Lower lobe of right lung (tissue), 2 donors: Measurements from ENCODE around the gene ACSL3. TPM values are rescaled to one million over a fixed set of nuclear protein-coding genes. Genes with fewer than 3 reads are reported as not detected.

Experiments
- ATAC-seq, 2 donors: fragments of 200-7000 bp; cut with Tn5 transposase; one replicate each; pipeline ENCODE4 v1.9.1; 2020 to 2022; ENCODE audit warnings: mild to moderate bottlenecking in 2 of 2, moderate library complexity in 2 of 2
- DNase-seq: peaks from one replicate; pipeline ENCODE4 v3.0.0-alpha.2; 2020
- H3K27ac ChIP-seq: fragments of 200-600 bp; one replicate; pipeline ENCODE4 v1.8.0; 2022
- H3K27me3 ChIP-seq: fragments of 200-600 bp; one replicate; pipeline ENCODE4 v1.8.0; 2022; ENCODE audit warnings: low read depth
- H3K36me3 ChIP-seq: fragments of 200-600 bp; one replicate; pipeline ENCODE4 v1.8.0; 2022; ENCODE audit warnings: mild to moderate bottlenecking
- H3K4me1 ChIP-seq: fragments of 200-600 bp; one replicate; pipeline ENCODE4 v1.8.0; 2022
- H3K4me3 ChIP-seq: fragments of 200-600 bp; one replicate; pipeline ENCODE4 v1.8.0; 2022; ENCODE audit warnings: mild to moderate bottlenecking
- H3K9me3 ChIP-seq: fragments of 200-600 bp; one replicate; pipeline ENCODE4 v1.8.0; 2022
- intact Hi-C: fragments of 100-400 bp; cut with DNase I; formaldehyde crosslinking; loops from one replicate; pipeline ENCODE4 v1.11.0; 2022
- total RNA-seq: library from RNA; stranded (reverse); fragmentation: NEBNext Ultra II Directional; extraction: Animal tissue kit (Norgen Biotek cat#: 25700); gene quantifications from one replicate; pipeline ENCODE4 v1.2.1, GENCODE V29; 2021
- TF ChIP-seq, protein P1 (sequence below): fragments of 200-600 bp; IDR thresholded peaks from one replicate; pipeline ENCODE4 v1.8.0; 2022; ENCODE audit warnings: antibody characterized with exemption, mild to moderate bottlenecking
- donor health status: DM: no; HTN: yes; CAD: no; lungs with severe emphysema.

Gene ACSL3
- total RNA-seq, 1 donor from 2014 or later, result 74.2 TPM

DNA sequence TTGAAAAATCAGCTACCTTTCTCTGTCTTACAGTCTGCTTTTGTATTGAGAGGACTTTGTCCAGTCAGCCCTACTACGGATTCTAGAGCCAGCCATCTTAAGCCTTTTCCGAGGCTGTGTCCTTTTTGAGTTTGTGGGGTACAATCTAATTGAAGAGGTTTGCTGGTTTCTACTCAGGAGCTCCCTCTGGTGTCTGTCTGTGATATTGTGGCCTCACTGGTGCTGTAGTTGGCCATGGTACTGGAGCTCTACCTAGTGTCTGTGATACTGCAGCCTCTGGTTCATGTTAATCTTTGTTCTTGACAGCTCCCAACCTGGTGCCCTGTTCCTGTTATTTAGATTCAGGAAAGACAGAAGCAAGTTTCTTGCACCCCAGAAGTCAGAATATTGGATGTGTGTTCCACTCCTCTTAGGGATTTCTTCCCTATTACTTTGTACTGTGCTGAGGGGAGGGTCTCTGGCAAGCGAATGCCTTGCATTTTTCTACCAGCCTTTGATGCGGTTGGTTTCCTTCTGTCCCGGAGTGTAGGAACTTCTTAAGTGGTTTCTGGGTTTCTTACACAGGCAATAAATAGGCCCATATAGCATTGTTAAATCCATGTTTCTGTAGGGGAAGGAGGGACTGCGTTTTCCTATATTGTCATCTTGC is 78.5 kb downstream of the ACSL3 start:
- Histone ChIP-seq H3K27ac (no peak overlapping the region), H3K4me3 (no peak overlapping the region), H3K4me1 (no peaks in the 10 kb centered on the region), H3K9me3 (peaks cover 15% of the 10 kb centered on the region), H3K36me3 (peaks cover 47% of the 10 kb centered on the region), H3K27me3 (no peaks in the 10 kb centered on the region)
- DNase-seq (no peak), ATAC-seq (peak; percentile 81 to 84)
- TF ChIP-seq, protein P1, sequence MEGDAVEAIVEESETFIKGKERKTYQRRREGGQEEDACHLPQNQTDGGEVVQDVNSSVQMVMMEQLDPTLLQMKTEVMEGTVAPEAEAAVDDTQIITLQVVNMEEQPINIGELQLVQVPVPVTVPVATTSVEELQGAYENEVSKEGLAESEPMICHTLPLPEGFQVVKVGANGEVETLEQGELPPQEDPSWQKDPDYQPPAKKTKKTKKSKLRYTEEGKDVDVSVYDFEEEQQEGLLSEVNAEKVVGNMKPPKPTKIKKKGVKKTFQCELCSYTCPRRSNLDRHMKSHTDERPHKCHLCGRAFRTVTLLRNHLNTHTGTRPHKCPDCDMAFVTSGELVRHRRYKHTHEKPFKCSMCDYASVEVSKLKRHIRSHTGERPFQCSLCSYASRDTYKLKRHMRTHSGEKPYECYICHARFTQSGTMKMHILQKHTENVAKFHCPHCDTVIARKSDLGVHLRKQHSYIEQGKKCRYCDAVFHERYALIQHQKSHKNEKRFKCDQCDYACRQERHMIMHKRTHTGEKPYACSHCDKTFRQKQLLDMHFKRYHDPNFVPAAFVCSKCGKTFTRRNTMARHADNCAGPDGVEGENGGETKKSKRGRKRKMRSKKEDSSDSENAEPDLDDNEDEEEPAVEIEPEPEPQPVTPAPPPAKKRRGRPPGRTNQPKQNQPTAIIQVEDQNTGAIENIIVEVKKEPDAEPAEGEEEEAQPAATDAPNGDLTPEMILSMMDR, result peak; percentile 70
- intact Hi-C loops, result no loop called here

DNA sequence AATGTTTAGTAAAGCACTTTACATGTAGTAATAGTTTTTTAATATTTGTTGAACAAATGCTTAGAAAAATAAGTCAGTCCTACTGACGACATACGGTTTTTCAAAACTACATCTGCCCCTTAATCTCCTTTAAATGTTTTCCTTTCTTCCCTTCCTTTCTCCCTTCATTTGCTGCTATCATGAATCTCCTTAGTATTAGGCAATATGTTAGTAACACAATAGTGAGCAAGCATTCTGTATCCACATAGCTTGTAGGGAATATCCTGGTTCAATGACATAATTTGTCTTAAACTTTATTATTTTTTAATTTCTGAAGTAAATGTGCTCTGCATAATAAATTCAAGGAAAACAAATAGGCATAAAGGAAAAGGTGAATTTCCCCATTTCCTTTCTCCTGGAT is 79.1 kb downstream of the ACSL3 start:
- DNase-seq (no peak), ATAC-seq (no peak)
- H3K9me3 ChIP-seq, result peaks cover 15% of the 10 kb centered on the region
- no peaks in the 10 kb centered on the region for H3K4me1 ChIP-seq
- TF ChIP-seq, protein P1, result no peak
- intact Hi-C loops, result no loop called here
- no peak overlapping the region for H3K27ac ChIP-seq
- peaks cover 41% of the 10 kb centered on the region for H3K36me3 ChIP-seq
- H3K27me3 ChIP-seq, result no peaks in the 10 kb centered on the region
- no peak overlapping the region for H3K4me3 ChIP-seq

DNA sequence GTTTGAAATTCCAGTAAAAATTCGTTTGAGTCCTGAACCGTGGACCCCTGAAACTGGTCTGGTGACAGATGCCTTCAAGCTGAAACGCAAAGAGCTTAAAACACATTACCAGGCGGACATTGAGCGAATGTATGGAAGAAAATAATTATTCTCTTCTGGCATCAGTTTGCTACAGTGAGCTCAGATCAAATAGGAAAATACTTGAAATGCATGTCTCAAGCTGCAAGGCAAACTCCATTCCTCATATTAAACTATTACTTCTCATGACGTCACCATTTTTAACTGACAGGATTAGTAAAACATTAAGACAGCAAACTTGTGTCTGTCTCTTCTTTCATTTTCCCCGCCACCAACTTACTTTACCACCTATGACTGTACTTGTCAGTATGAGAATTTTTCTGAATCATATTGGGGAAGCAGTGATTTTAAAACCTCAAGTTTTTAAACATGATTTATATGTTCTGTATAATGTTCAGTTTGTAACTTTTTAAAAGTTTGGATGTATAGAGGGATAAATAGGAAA is 80.7 kb downstream of the ACSL3 start:
- Histone ChIP-seq H3K4me3 (no peak overlapping the region), H3K4me1 (no peaks in the 10 kb centered on the region), H3K27ac (no peak overlapping the region), H3K27me3 (no peaks in the 10 kb centered on the region), H3K36me3 (peaks cover 26% of the 10 kb centered on the region), H3K9me3 (peaks cover 15% of the 10 kb centered on the region)
- intact Hi-C loops, result no loop called here
- ATAC-seq, result no peak
- DNase-seq, result no peak
- TF ChIP-seq, protein P1, result no peak

DNA sequence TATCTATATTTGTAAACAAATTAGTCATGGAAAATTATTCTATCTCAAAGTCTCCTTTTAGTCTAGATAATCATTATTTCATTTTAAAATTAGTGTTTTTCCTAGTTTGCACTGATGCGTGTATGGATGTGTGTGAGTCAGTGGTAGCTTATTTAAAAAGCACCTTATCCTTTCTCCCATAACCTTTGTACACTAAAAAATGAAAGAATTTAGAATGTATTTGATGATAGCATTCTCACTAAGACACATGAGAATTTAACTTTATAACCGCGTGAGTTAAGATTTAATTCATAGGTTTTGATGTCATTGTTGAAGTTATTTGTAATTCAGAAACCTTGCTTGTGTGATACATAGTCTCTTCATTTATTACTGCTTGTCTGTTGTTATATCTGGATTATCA is 81.7 kb downstream of the ACSL3 start:
- ATAC-seq (no peak), DNase-seq (no peak)
- H3K4me1 ChIP-seq, result no peaks in the 10 kb centered on the region
- no peak overlapping the region for H3K4me3 ChIP-seq
- H3K36me3 ChIP-seq, result peaks cover 21% of the 10 kb centered on the region
- H3K27ac ChIP-seq, result no peak overlapping the region
- TF ChIP-seq, protein P1, result no peak
- no peaks in the 10 kb centered on the region for H3K27me3 ChIP-seq
- H3K9me3 ChIP-seq, result peaks cover 15% of the 10 kb centered on the region
- intact Hi-C loops, result no loop called here

DNA sequence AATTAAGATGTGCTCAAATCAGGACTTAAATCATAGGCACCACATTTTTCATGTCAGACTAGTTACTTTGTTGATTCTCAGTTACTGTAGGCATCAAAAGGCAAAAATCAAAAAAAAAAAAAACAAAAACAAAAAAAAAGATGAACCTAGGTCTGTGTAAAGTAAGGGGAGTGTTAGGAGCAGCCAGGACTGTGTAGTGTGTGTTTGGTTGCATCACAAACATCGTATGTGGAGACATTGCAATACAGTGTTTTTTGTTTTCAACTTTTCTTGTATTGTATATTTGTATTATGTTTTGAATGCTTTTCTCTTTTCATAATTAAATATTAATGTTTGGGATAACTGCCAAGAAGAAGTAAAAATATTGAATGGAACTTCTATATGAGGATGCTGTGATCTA is 82.1 kb downstream of the ACSL3 start:
- TF ChIP-seq, protein P1, result no peak
- H3K9me3 ChIP-seq, result peaks cover 11% of the 10 kb centered on the region
- no peak overlapping the region for H3K4me3 ChIP-seq
- H3K27ac ChIP-seq, result no peak overlapping the region
- peaks cover 21% of the 10 kb centered on the region for H3K36me3 ChIP-seq
- intact Hi-C loops, result no loop called here
- DNase-seq (no peak), ATAC-seq (no peak)
- no peaks in the 10 kb centered on the region for H3K27me3 ChIP-seq
- H3K4me1 ChIP-seq, result no peaks in the 10 kb centered on the region
